Right atrium auricular region (tissue), 2 donors: ENCODE data around the gene GARNL3. TPM values are rescaled to one million over a fixed set of nuclear protein-coding genes. Genes with fewer than 3 reads are reported as not detected.

Source experiments
- DNase-seq: peaks from one replicate; pipeline ENCODE4 v3.0.0-alpha.2; 2019; ENCODE audit warnings: low spot score
- H3K27ac ChIP-seq, 2 donors: fragments of 200-600 bp; sonication (generic); 1 replicate in 1 of 2; 2 replicates in 1 of 2; pipeline ENCODE4 v1.5.1; 2016 to 2019
- H3K27me3 ChIP-seq, 2 donors: fragments of 200-600 bp; sonication (generic); one replicate each; pipeline versions ENCODE4 v1.5.1 to v1.6.0; 2017 to 2019
- H3K36me3 ChIP-seq: fragments of 200-600 bp; sonication (generic); one replicate; pipeline ENCODE4 v1.5.1; 2016
- H3K4me1 ChIP-seq, 2 donors: fragments of 200-600 bp; sonication (generic); one replicate each; pipeline versions ENCODE4 v1.5.1 to v1.6.0; 2017 to 2019
- H3K4me3 ChIP-seq, 2 donors: fragments of 200-600 bp; sonication (generic); 1 replicate in 1 of 2; 2 replicates in 1 of 2; pipeline ENCODE4 v1.5.1; 2017 to 2019; ENCODE audit warnings: mild to moderate bottlenecking in 1 of 2, moderate library complexity in 1 of 2
- H3K9me3 ChIP-seq, 2 donors: fragments of 200-600 bp; sonication (generic); one replicate each; pipeline ENCODE4 v1.5.1; 2019
- total RNA-seq, 2 donors: library from RNA; depleted of rRNA; stranded (reverse); fragments of >200 nt; gene quantifications; one replicate each; pipeline ENCODE4 v1.1.0, GENCODE V29; 2016
- TF ChIP-seq, protein P1 (sequence below), 2 donors: fragments of 200-600 bp; sonication (generic); IDR thresholded peaks; one replicate each; pipeline ENCODE4 v1.5.1; 2019; ENCODE audit warnings: antibody characterized with exemption in 2 of 2

Gene GARNL3, protein sequence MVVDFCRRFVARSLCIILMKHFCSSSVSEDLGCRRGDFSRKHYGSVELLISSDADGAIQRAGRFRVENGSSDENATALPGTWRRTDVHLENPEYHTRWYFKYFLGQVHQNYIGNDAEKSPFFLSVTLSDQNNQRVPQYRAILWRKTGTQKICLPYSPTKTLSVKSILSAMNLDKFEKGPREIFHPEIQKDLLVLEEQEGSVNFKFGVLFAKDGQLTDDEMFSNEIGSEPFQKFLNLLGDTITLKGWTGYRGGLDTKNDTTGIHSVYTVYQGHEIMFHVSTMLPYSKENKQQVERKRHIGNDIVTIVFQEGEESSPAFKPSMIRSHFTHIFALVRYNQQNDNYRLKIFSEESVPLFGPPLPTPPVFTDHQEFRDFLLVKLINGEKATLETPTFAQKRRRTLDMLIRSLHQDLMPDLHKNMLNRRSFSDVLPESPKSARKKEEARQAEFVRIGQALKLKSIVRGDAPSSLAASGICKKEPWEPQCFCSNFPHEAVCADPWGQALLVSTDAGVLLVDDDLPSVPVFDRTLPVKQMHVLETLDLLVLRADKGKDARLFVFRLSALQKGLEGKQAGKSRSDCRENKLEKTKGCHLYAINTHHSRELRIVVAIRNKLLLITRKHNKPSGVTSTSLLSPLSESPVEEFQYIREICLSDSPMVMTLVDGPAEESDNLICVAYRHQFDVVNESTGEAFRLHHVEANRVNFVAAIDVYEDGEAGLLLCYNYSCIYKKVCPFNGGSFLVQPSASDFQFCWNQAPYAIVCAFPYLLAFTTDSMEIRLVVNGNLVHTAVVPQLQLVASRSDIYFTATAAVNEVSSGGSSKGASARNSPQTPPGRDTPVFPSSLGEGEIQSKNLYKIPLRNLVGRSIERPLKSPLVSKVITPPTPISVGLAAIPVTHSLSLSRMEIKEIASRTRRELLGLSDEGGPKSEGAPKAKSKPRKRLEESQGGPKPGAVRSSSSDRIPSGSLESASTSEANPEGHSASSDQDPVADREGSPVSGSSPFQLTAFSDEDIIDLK
- total RNA-seq = 10 to 100 TPM in 1 of 2 donors, 1 to 10 TPM in 1; 8.9 to 17.7 TPM

DNA sequence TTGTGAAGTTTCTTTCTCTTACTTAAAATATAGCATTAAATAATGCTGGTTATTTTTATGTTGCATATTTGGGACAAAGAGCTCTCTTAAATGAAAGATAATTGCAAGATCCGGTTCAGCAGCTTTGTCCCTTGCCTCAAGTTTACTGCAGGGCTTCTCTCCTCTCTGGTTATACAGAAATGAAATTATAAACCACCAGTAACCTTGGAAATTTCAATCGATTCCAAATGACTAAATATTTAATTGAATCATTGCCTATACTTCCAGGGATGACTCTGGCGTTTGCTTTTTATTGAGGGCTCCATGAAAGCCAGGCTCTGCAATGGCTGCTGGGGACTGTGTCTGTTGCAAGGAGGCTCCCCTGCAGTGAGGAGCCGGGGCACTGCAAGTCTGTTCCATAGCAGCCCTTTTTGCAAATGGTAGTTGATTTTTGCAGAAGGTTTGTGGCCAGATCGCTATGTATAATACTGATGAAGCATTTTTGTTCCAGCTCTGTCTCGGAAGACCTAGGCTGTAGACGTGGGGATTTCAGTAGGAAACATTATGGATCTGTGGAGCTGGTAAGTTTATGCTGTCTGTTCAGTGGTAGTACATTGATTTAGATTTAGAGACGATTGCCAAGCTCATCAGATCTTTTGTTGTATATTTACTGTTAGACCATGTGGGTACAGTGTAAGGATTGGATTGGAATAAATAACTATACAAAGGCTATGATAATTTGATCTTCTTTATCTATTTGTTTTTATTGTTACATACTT is at the start of gene GARNL3:
Gene GARNL3, plus strand, starts transcription at position 313 of the 758 bp plus-strand sequence. Its CDS starts 104 bp downstream, at position 417.
- DNase-seq = no peak
- Histone ChIP-seq H3K9me3 (no peaks in the 10 kb centered on the region), H3K4me1 (peaks cover 0 to 24% of the 10 kb centered on the region in 2 donors), H3K36me3 (peaks cover 4% of the 10 kb centered on the region), H3K27ac (peak within 1 kb of the TSS; percentile 8 to 52), H3K4me3 (no peak within 1 kb of the TSS), H3K27me3 (no peaks in the 10 kb centered on the region)
- TF ChIP-seq, protein P1, sequence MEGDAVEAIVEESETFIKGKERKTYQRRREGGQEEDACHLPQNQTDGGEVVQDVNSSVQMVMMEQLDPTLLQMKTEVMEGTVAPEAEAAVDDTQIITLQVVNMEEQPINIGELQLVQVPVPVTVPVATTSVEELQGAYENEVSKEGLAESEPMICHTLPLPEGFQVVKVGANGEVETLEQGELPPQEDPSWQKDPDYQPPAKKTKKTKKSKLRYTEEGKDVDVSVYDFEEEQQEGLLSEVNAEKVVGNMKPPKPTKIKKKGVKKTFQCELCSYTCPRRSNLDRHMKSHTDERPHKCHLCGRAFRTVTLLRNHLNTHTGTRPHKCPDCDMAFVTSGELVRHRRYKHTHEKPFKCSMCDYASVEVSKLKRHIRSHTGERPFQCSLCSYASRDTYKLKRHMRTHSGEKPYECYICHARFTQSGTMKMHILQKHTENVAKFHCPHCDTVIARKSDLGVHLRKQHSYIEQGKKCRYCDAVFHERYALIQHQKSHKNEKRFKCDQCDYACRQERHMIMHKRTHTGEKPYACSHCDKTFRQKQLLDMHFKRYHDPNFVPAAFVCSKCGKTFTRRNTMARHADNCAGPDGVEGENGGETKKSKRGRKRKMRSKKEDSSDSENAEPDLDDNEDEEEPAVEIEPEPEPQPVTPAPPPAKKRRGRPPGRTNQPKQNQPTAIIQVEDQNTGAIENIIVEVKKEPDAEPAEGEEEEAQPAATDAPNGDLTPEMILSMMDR (IDR thresholded peaks at IDR 0.05) = no peak

DNA sequence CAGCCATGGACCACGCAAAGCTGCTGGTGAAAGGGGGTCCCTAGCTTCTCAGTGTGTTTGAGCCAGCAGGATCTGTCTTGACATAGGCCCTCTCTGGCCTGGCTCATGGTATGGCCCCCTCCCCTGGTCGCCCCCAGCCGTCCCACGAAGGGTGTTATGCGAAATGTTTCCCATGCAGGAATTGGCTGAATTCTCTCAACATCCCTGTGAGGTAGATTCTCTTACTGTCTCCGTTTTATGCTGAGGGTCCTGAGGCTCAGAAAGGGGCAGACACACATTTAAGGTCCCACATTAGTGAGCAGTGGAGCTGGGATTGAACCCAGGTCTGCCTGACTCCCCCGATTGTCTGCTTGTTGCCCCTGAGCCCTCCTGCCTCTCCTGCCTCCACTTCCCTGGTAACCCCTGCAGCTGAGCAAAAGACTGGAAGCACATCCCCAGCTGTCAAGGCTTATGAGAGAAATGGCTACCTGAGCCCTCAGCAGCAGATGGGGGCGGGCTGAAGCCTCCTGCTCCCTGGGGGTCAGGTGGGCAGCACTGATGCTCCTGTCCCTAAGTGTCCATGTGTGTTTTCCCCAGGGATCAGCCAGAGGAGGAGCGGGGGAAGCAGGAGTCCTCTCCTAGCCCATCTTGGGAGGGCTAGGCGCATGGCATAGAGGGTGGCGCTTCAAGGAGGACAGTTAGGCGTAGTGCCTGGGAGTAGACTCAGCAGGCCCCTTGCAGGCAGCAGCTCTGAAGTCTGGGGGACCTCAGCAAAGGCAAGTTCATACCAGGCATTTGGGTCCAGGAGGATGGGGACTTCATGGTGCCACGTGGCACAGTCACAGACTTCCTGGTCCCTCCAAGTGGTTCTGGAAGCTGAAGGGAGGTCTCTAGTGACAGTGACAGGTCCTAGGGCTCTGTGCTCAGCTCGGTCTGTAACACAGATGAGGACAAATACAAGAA is 49.0 kb upstream of the GARNL3 start:
- no peaks in the 10 kb centered on the region for H3K36me3 ChIP-seq
- no peak for DNase-seq
- no peak overlapping the region for H3K27ac ChIP-seq
- H3K27me3 ChIP-seq = no peaks in the 10 kb centered on the region
- TF ChIP-seq, protein P1 (IDR thresholded peaks at IDR 0.05) = no peak
- peaks cover 0 to 6% of the 10 kb centered on the region in 2 donors for H3K4me1 ChIP-seq
- no peak overlapping the region for H3K4me3 ChIP-seq
- H3K9me3 ChIP-seq = no peaks in the 10 kb centered on the region

DNA sequence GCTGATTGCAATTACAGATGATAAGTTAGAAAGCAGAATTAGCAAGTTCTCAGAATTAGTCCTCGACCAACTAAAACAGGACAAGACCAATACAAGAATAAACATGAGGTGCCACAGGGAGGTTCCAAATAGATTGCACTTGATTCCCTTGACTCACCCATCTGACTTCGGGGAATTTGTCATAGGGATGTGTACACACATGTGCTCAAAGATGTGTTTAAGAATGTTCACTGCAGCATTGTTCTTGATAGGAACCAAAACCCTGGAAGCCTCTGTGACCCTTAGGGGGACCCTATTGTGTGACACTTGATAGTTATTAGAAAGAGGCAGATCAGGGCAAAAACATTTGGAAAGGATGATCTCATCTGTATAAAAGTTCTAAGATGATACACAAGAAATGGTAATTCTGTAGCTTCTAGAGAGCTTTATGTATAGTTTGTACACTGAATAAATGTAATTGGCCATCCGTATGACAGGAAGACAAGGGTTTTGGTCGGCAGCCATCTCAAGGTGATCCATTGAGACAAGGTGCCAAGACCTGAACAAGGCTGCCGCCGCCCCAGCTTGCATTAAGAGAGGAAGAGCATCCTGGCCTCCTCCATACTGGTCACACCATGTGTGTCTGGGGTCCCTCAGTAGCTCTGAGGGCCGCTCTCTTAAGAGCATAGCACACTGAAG is 48.2 kb upstream of the GARNL3 start:
- H3K9me3 ChIP-seq = no peaks in the 10 kb centered on the region
- H3K27ac ChIP-seq = no peak overlapping the region
- no peaks in the 10 kb centered on the region for H3K36me3 ChIP-seq
- H3K4me3 ChIP-seq = no peak overlapping the region
- TF ChIP-seq, protein P1 (IDR thresholded peaks at IDR 0.05) = no peak
- H3K27me3 ChIP-seq = no peaks in the 10 kb centered on the region
- peaks cover 0 to 6% of the 10 kb centered on the region in 2 donors for H3K4me1 ChIP-seq
- no peak for DNase-seq

DNA sequence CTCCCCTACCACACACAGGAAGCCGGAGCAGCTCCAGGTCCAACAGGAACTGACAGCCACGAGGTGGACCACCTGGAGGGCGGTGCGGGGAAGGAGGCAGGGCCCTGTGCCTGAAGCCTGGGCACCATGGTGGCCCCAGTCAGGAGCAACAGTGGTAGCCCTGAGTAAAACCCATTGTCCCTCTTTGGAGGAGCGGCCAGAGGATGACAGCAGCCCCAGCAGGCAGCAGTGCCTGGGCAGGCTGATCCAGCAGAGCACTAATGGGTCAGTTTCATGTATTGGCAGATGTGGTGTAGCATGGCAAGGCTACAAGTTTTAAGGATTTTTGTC is 47.7 kb upstream of the GARNL3 start:
- TF ChIP-seq, protein P1 (IDR thresholded peaks at IDR 0.05) = no peak
- Histone ChIP-seq H3K27me3 (no peaks in the 10 kb centered on the region), H3K9me3 (no peaks in the 10 kb centered on the region), H3K36me3 (no peaks in the 10 kb centered on the region), H3K27ac (no peak overlapping the region), H3K4me1 (peaks cover 0 to 6% of the 10 kb centered on the region in 2 donors), H3K4me3 (no peak overlapping the region)
- no peak for DNase-seq
